K562 (cell line): ENCODE data around the gene C15orf61. TPM values are rescaled to one million over a fixed set of nuclear protein-coding genes. Genes with fewer than 3 reads are reported as not detected.

Source experiments
- ATAC-seq: fragments of 200-7000 bp; cut with Tn5 transposase; 3 replicates; pipeline ENCODE4 v1.9.1; 2020; ENCODE audit warnings: moderate library complexity
- BruUV-seq: library from RNA; stranded (reverse); fragments of 400-500 nt; replicated peaks from 2 replicates; lab custom pipeline; 2021; lab: Mats Ljungman, UMichigan
- CTCF ChIA-PET: fragments of 300-600 bp; formaldehyde crosslinking; extraction: SDS; loops from one replicate; lab custom pipeline; 2021; ENCODE audit warnings: low intra/inter-chr PET ratio; lab: Yijun Ruan, JAX
- POLR2A ChIA-PET: fragments of 300-600, 350-650 bp; sonication (Branson Sonifier 250); formaldehyde crosslinking; extraction: SDS; loops from one replicate; lab custom pipeline; 2021; ENCODE audit warnings: antibody characterized with exemption, inconsistent platforms; lab: Yijun Ruan, JAX
- DNase-seq, 4 experiments: peaks; one replicate each; pipeline versions ENCODE4 v3.0.0 to v3.0.0-alpha.2; 2011 to 2018; ENCODE audit warnings: low spot score in 3 of 4, mixed read lengths in 3 of 4; ENCODE audit errors: extremely low read depth in 1 of 4
- FAIRE-seq: peaks from 2 replicates; lab custom pipeline; 2011; peaks lifted over from hg19 to GRCh38; lab: Jason Lieb, UNC
- H2AFZ ChIP-seq: 2 replicates; pipeline ENCODE4 v1.6.0; 2011; ENCODE audit warnings: low read depth, low read length, control low read depth, inconsistent platforms
- H3K27ac ChIP-seq: fragments of 200-600 bp; 3 replicates; pipeline ENCODE4 v1.8.0; 2011; ENCODE audit warnings: low read depth, mild to moderate bottlenecking, control low read depth, inconsistent platforms, low read length, moderate library complexity, mixed read lengths; ENCODE audit errors: extremely low read depth
- H3K27me3 ChIP-seq, 2 experiments: fragments of 300-600 bp in 1 of 2; 2 replicates in 1 of 2; 3 replicates in 1 of 2; pipeline versions ENCODE4 v1.6.0 to v1.8.0; 2011; ENCODE audit warnings: inconsistent platforms in 2 of 2, low read length in 2 of 2, mild to moderate bottlenecking in 1 of 2, mixed read lengths in 1 of 2, moderate library complexity in 1 of 2; ENCODE audit not compliant: control insufficient read depth in 2 of 2, insufficient read depth in 2 of 2
- H3K36me3 ChIP-seq: fragments of 300-600 bp; 3 replicates; pipeline ENCODE4 v1.8.0; 2011; ENCODE audit warnings: mild to moderate bottlenecking, low read length, inconsistent platforms; ENCODE audit not compliant: control insufficient read depth, insufficient read depth
- H3K4me1 ChIP-seq, 2 experiments: fragments of 200-600 bp in 1 of 2; replicated peaks in 1 of 2; 2 replicates in 1 of 2; 3 replicates in 1 of 2; pipeline versions ENCODE4 v1.5.1 to v1.8.0; 2011; ENCODE audit warnings: inconsistent platforms in 2 of 2, low read length in 2 of 2, mild to moderate bottlenecking in 1 of 2, mixed read lengths in 1 of 2, moderate library complexity in 1 of 2; ENCODE audit not compliant: control insufficient read depth in 2 of 2, insufficient read depth in 2 of 2
- H3K4me2 ChIP-seq: 2 replicates; pipeline ENCODE4 v1.6.1; 2011; ENCODE audit warnings: low read length, control low read depth, inconsistent platforms, mixed read lengths; ENCODE audit not compliant: insufficient read depth
- H3K4me3 ChIP-seq: fragments of 200-600 bp; sonication (generic), shearing (Covaris generic); 2 replicates; pipeline ENCODE4 v1.5.1; 2016; ENCODE audit warnings: control low read depth, inconsistent platforms
- H3K79me2 ChIP-seq: fragments of 200-600 bp; 3 replicates; pipeline ENCODE4 v1.8.0; 2011; ENCODE audit warnings: low read length, inconsistent platforms; ENCODE audit not compliant: control insufficient read depth, insufficient read depth
- H3K9ac ChIP-seq, 2 experiments: 2 replicates each; pipeline versions ENCODE4 v1.6.0 to v1.6.1; 2011; ENCODE audit warnings: low read depth in 2 of 2, low read length in 2 of 2, control low read depth in 1 of 2, inconsistent platforms in 1 of 2, mild to moderate bottlenecking in 1 of 2, mixed read lengths in 1 of 2; ENCODE audit not compliant: insufficient read depth in 1 of 2
- H3K9me1 ChIP-seq: one replicate; pipeline ENCODE4 v1.6.0; 2011; ENCODE audit warnings: inconsistent platforms, mild to moderate bottlenecking, low read length, moderate library complexity; ENCODE audit not compliant: control insufficient read depth, insufficient read depth
- H3K9me3 ChIP-seq: replicated peaks from 2 replicates; pipeline ENCODE4 v1.5.1; 2011; ENCODE audit warnings: low read depth, low read length, inconsistent platforms; ENCODE audit not compliant: control insufficient read depth, insufficient read depth
- H4K20me1 ChIP-seq: replicated peaks from 2 replicates; pipeline ENCODE4 v1.6.1; 2011; ENCODE audit warnings: low read length, inconsistent platforms, mixed read lengths; ENCODE audit not compliant: control insufficient read depth, insufficient read depth
- CBFB ChIP-seq: sonication (generic); formaldehyde crosslinking; IDR thresholded peaks from 2 replicates; pipeline ENCODE4 v1.4.0; 2020; ENCODE audit warnings: mild to moderate bottlenecking, missing genetic modification reagents
- HNRNPK ChIP-seq: fragments of 200-400 bp; formaldehyde crosslinking; IDR thresholded peaks from one replicate; pipeline ENCODE4 v1.6.1; 2018; ENCODE audit warnings: mild to moderate bottlenecking, low read depth, low read length; ENCODE audit not compliant: poor library complexity, severe bottlenecking
- KAT7 ChIP-seq: sonication (generic); formaldehyde crosslinking; IDR thresholded peaks from 2 replicates; pipeline ENCODE4 v1.8.0; 2022; ENCODE audit warnings: missing genetic modification reagents, mild to moderate bottlenecking, borderline replicate concordance
- MCM5 ChIP-seq: fragments of 450-650 bp; IDR thresholded peaks from 2 replicates; pipeline ENCODE4 v1.6.1; 2016; ENCODE audit warnings: low read depth
- NELFE ChIP-seq: IDR thresholded peaks from 2 replicates; pipeline ENCODE4 v1.6.1; 2011; ENCODE audit warnings: mild to moderate bottlenecking; ENCODE audit not compliant: insufficient read depth, insufficient read length
- SMARCE1 ChIP-seq: fragments of 450-650 bp; IDR thresholded peaks from 2 replicates; pipeline ENCODE4 v1.7.1; 2016; ENCODE audit warnings: mild to moderate bottlenecking
- ZKSCAN8 ChIP-seq: fragments of 200-800 bp; sonication (Bioruptor generic); IDR thresholded peaks from 2 replicates; pipeline ENCODE4 v1.6.1; 2016; ENCODE audit warnings: missing genetic modification characterization, missing compliant biosample characterization
- ZNF134 ChIP-seq: fragments of 250-450 bp; sonication (Bioruptor Pico); conservative IDR thresholded peaks from 2 replicates; pipeline ENCODE4 v1.4.0; 2020
- ZNF445 ChIP-seq: fragments of 250-450 bp; sonication (Bioruptor Pico); IDR thresholded peaks from 2 replicates; pipeline ENCODE4 v1.4.0; 2020; ENCODE audit warnings: low read depth, mild to moderate bottlenecking, moderate library complexity
- WGBS: fragments of 100-300 bp; shearing (Covaris generic); methylation state at CpG from one replicate; pipeline ENCODE4 v1.1.6; 2016; ENCODE audit warnings: low coverage, mixed read lengths; ENCODE audit not compliant: insufficient coverage; ENCODE audit errors: missing lambda C conversion rate; 5-methylcytosine and 5-hydroxymethylcytosine counted together
- in situ Hi-C: fragments of 300-500 bp; cut with MboI; formaldehyde crosslinking; loops from 4 replicates; pipeline ENCODE4 v1.15.0; 2018; ENCODE audit warnings: inconsistent platforms, mixed read lengths
- intact Hi-C: fragments of 100-400 bp; cut with micrococcal nuclease; formaldehyde crosslinking; loops from 2 replicates; pipeline ENCODE4 v1.14.2; 2022
- polyA plus RNA-seq, 8 experiments: library from polyadenylated mRNA; depleted of rRNA in 4 of 8; stranded (reverse) in 5 of 8; unstranded in 3 of 8; fragments of >200 nt; fragmentation: Nextera tagmentation in 2 of 8; fragmentation: Illumina TruSeq in 1 of 8; extraction: Ambion mirVana in 2 of 8; extraction: Trizol in 1 of 8; gene quantifications; 2 replicates each; pipeline versions ENCODE4 v1.2.1 to v1.2.3, GENCODE V29; 2011 to 2014; ENCODE audit warnings: inconsistent platforms in 1 of 8, missing spikeins in 1 of 8
- total RNA-seq, 7 experiments: library from RNA; depleted of rRNA in 6 of 7; stranded (reverse); fragments of >200 nt in 6 of 7; fragmentation: Illumina TruSeq in 2 of 7; extraction: Trizol in 2 of 7; gene quantifications; 2 replicates each; pipeline versions ENCODE4 v1.2.1 to v1.2.3, GENCODE V29; 2011 to 2021; ENCODE audit warnings: low replicate concordance in 1 of 7
- TF ChIP-seq, protein P1 (sequence below), 2 experiments: IDR thresholded peaks; 2 replicates each; pipeline ENCODE4 v1.6.1; 2011; ENCODE audit warnings: borderline replicate concordance in 1 of 2, control low read depth in 1 of 2, low read depth in 1 of 2, low read length in 1 of 2, mild to moderate bottlenecking in 1 of 2, mixed read lengths in 1 of 2, moderate library complexity in 1 of 2; ENCODE audit not compliant: insufficient read depth in 1 of 2, insufficient read length in 1 of 2, poor library complexity in 1 of 2, severe bottlenecking in 1 of 2; ENCODE audit errors: extremely low read depth in 1 of 2

C15orf61 gene
- total and polyA plus RNA-seq, 9 of the 15 experiments (the other 6 are each of a cell fraction or from before 2014, with no cell fraction given) = 1.6 to 10.5 (median 4.3) TPM

DNA sequence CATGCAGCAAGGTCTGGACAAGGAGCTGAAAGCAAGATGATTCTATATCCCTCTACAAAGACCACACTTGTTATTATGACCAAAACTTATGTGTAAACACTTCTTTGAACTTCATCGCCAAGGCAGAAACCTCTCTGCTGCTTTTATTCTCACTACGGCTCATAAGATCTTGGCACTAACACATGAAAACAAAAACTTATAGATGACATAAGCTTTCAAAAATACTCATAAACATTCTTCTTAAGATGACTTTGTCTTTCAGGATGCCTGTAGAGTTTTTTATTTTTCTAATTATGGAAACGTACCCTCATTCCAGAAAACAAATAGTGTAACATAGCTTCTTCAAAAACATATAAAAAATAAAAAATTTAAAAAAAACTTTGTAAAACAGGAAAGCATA is 12.5 kb upstream of the C15orf61 start:
- in situ Hi-C loops (no loop called here), intact Hi-C loops (no loop called here)
- Histone ChIP-seq H3K9me1 (no peaks in the 10 kb centered on the region), H2AFZ (no peak overlapping the region), H3K9me3 (no peaks in the 10 kb centered on the region), H3K36me3 (no peaks in the 10 kb centered on the region), H3K27ac (no peak overlapping the region), H3K4me1 (peaks cover 3 to 10% of the 10 kb centered on the region in 2 experiments; a peak in 2 of 5 replicates), H3K4me3 (no peak overlapping the region), H3K4me2 (no peak overlapping the region), H3K9ac (no peak overlapping the region), H4K20me1 (no peaks in the 10 kb centered on the region), H3K27me3 (no peaks in the 10 kb centered on the region), H3K79me2 (no peaks in the 10 kb centered on the region)
- POLR2A ChIA-PET = interaction anchor here (0.9 kb wide), 1 partner anchor 14 kb away, joined by 3 read pairs; no protein-coding TSS in a partner anchor
- TF ChIP-seq NELFE (no peak), KAT7 (no peak), ZKSCAN8 (CRISPR knock-in tag) (no peak), CBFB (CRISPR knock-in tag) (no peak), MCM5 (no peak), SMARCE1 (no peak), HNRNPK (no peak), ZNF134 (no peak), ZNF445 (CRISPR knock-in tag) (no peak)
- TF ChIP-seq, protein P1, sequence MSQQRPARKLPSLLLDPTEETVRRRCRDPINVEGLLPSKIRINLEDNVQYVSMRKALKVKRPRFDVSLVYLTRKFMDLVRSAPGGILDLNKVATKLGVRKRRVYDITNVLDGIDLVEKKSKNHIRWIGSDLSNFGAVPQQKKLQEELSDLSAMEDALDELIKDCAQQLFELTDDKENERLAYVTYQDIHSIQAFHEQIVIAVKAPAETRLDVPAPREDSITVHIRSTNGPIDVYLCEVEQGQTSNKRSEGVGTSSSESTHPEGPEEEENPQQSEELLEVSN (IDR thresholded peaks at IDR 0.05; ENCODE audit: borderline replicate concordance in 1 of 2, extremely low read depth in 1 of 2, insufficient read depth in 1 of 2, insufficient read length in 1 of 2, low read depth in 1 of 2, low read length in 1 of 2, poor library complexity in 1 of 2, severe bottlenecking in 1 of 2) = no peak
- no peak for DNase-seq
- 88% methylated on average over 3 of the region's 3 CpGs for WGBS
- ATAC-seq = no peak
- CTCF ChIA-PET = no interaction called here
- FAIRE-seq = no peak
- BruUV-seq = no TSS peak
